ENCODE data around the gene IPO11. TPM values are rescaled to one million over a fixed set of nuclear protein-coding genes. Genes with fewer than 3 reads are reported as not detected.

Gene IPO11
- total and polyA plus RNA-seq, 3 experiments from 2014 or later = 9.9 to 74.7 (median 70.0) TPM

GRCh38 chr5:62533597-62533996, 121.0 kb downstream of the IPO11 start:
- H3K27me3 ChIP-seq (ENCODE audit: insufficient read depth, low read length, poor library complexity, severe bottlenecking) = no peaks in the 10 kb centered on the region
- peaks cover 6% of the 10 kb centered on the region for H3K36me3 ChIP-seq (ENCODE audit: insufficient read depth, low read length)
- no peaks in the 10 kb centered on the region for H3K27me3 Mint-ChIP-seq
- H3K27ac Mint-ChIP-seq = no peak overlapping the region
- no peak overlapping the region for H3K27ac ChIP-seq (ENCODE audit: low read depth, low read length)
- H3K36me3 Mint-ChIP-seq = peaks cover 10 to 45% (median 14%) of the 10 kb centered on the region in 3 donors
- H3K4me3 ChIP-seq (ENCODE audit: low read length) = no peak overlapping the region
- H3K4me1 Mint-ChIP-seq = no peaks in the 10 kb centered on the region
- CTCF ChIA-PET = no interaction called here
- no peak overlapping the region for H3K4me3 Mint-ChIP-seq
- no peaks in the 10 kb centered on the region for H3K9me3 Mint-ChIP-seq
- DNase-seq = no peak
- H3K4me1 ChIP-seq (ENCODE audit: insufficient read depth, low read length) = no peaks in the 10 kb centered on the region
- POLR2A ChIA-PET = no interaction called here
- H3K9me3 ChIP-seq (ENCODE audit: low read length) = no peaks in the 10 kb centered on the region

GRCh38 chr5:62534461-62535236, 122.1 kb downstream of the IPO11 start:
- peaks cover 13 to 53% (median 17%) of the 10 kb centered on the region in 3 donors for H3K36me3 Mint-ChIP-seq
- H3K4me1 Mint-ChIP-seq = no peaks in the 10 kb centered on the region
- H3K27ac Mint-ChIP-seq = no peak overlapping the region
- Histone ChIP-seq H3K27me3 (ENCODE audit: insufficient read depth, low read length, poor library complexity, severe bottlenecking) (no peaks in the 10 kb centered on the region), H3K9me3 (ENCODE audit: low read length) (no peaks in the 10 kb centered on the region), H3K27ac (ENCODE audit: low read depth, low read length) (no peak overlapping the region), H3K4me1 (ENCODE audit: insufficient read depth, low read length) (no peaks in the 10 kb centered on the region), H3K4me3 (ENCODE audit: low read length) (no peak overlapping the region), H3K36me3 (ENCODE audit: insufficient read depth, low read length) (peaks cover 6% of the 10 kb centered on the region)
- CTCF ChIA-PET = no interaction called here
- DNase-seq = no peak
- H3K4me3 Mint-ChIP-seq = no peak overlapping the region
- no peaks in the 10 kb centered on the region for H3K9me3 Mint-ChIP-seq
- POLR2A ChIA-PET = no interaction called here
- H3K27me3 Mint-ChIP-seq = no peaks in the 10 kb centered on the region

- Histone ChIP-seq H3K27ac (ENCODE audit: low read depth, low read length) (no peak overlapping the region), H3K36me3 (ENCODE audit: insufficient read depth, low read length) (peaks cover 6% of the 10 kb centered on the region), H3K9me3 (ENCODE audit: low read length) (no peaks in the 10 kb centered on the region), H3K4me3 (ENCODE audit: low read length) (no peak overlapping the region), H3K27me3 (ENCODE audit: insufficient read depth, low read length, poor library complexity, severe bottlenecking) (no peaks in the 10 kb centered on the region), H3K4me1 (ENCODE audit: insufficient read depth, low read length) (no peaks in the 10 kb centered on the region)
- POLR2A ChIA-PET = no interaction called here
- H3K27ac Mint-ChIP-seq = no peak overlapping the region
- H3K4me1 Mint-ChIP-seq = no peaks in the 10 kb centered on the region
- no peaks in the 10 kb centered on the region for H3K27me3 Mint-ChIP-seq
- DNase-seq = no peak
- H3K36me3 Mint-ChIP-seq = peaks cover 12 to 50% (median 13%) of the 10 kb centered on the region in 3 donors
- no peak overlapping the region for H3K4me3 Mint-ChIP-seq
- H3K9me3 Mint-ChIP-seq = no peaks in the 10 kb centered on the region
- CTCF ChIA-PET = no interaction called here
These were observed 123.7 kb downstream of the IPO11 start for GRCh38 chr5:62536232-62536631.

- H3K4me1 Mint-ChIP-seq = no peaks in the 10 kb centered on the region
- H3K36me3 ChIP-seq (ENCODE audit: insufficient read depth, low read length) = peaks cover 6% of the 10 kb centered on the region
- no peak for DNase-seq
- no peaks in the 10 kb centered on the region for H3K27me3 Mint-ChIP-seq
- no peaks in the 10 kb centered on the region for H3K9me3 Mint-ChIP-seq
- ChIA-PET CTCF (no interaction called here), POLR2A (no interaction called here)
- no peaks in the 10 kb centered on the region for H3K27me3 ChIP-seq (ENCODE audit: insufficient read depth, low read length, poor library complexity, severe bottlenecking)
- no peak overlapping the region for H3K27ac Mint-ChIP-seq
- no peaks in the 10 kb centered on the region for H3K9me3 ChIP-seq (ENCODE audit: low read length)
- no peak overlapping the region for H3K4me3 ChIP-seq (ENCODE audit: low read length)
- H3K36me3 Mint-ChIP-seq = peaks cover 8 to 48% (median 10%) of the 10 kb centered on the region in 3 donors
- H3K4me3 Mint-ChIP-seq = no peak overlapping the region
- H3K4me1 ChIP-seq (ENCODE audit: insufficient read depth, low read length) = no peaks in the 10 kb centered on the region
- H3K27ac ChIP-seq (ENCODE audit: low read depth, low read length) = no peak overlapping the region
These were observed 124.2 kb downstream of the IPO11 start for GRCh38 chr5:62536783-62537182.

GRCh38 chr5:62538017-62538942, 125.7 kb downstream of the IPO11 start:
- Histone ChIP-seq H3K9me3 (ENCODE audit: low read length) (no peaks in the 10 kb centered on the region), H3K36me3 (ENCODE audit: insufficient read depth, low read length) (peaks cover 6% of the 10 kb centered on the region), H3K4me3 (ENCODE audit: low read length) (no peak overlapping the region), H3K27ac (ENCODE audit: low read depth, low read length) (no peak overlapping the region), H3K4me1 (ENCODE audit: insufficient read depth, low read length) (no peaks in the 10 kb centered on the region), H3K27me3 (ENCODE audit: insufficient read depth, low read length, poor library complexity, severe bottlenecking) (no peaks in the 10 kb centered on the region)
- Mint-ChIP-seq H3K9me3 (no peaks in the 10 kb centered on the region), H3K27ac (no peak overlapping the region), H3K36me3 (peaks cover 8 to 45% (median 11%) of the 10 kb centered on the region in 3 donors), H3K4me1 (no peaks in the 10 kb centered on the region), H3K27me3 (no peaks in the 10 kb centered on the region), H3K4me3 (no peak overlapping the region)
- ChIA-PET CTCF (no interaction called here), POLR2A (no interaction called here)
- no peak for DNase-seq

- H3K36me3 ChIP-seq (ENCODE audit: insufficient read depth, low read length) = peaks cover 3% of the 10 kb centered on the region
- H3K4me1 Mint-ChIP-seq = no peaks in the 10 kb centered on the region
- H3K27ac Mint-ChIP-seq = no peak overlapping the region
- no peak for DNase-seq
- no peaks in the 10 kb centered on the region for H3K9me3 ChIP-seq (ENCODE audit: low read length)
- no peaks in the 10 kb centered on the region for H3K4me1 ChIP-seq (ENCODE audit: insufficient read depth, low read length)
- H3K4me3 ChIP-seq (ENCODE audit: low read length) = no peak overlapping the region
- no peak overlapping the region for H3K27ac ChIP-seq (ENCODE audit: low read depth, low read length)
- ChIA-PET CTCF (no interaction called here), POLR2A (no interaction called here)
- H3K9me3 Mint-ChIP-seq = peaks cover 0 to 8% (median 0%) of the 10 kb centered on the region in 5 donors
- H3K4me3 Mint-ChIP-seq = no peak overlapping the region
- H3K27me3 ChIP-seq (ENCODE audit: insufficient read depth, low read length, poor library complexity, severe bottlenecking) = no peaks in the 10 kb centered on the region
- H3K27me3 Mint-ChIP-seq = no peaks in the 10 kb centered on the region
- H3K36me3 Mint-ChIP-seq = peaks cover 23 to 56% (median 25%) of the 10 kb centered on the region in 3 donors
These were observed 130.2 kb downstream of the IPO11 start for GRCh38 chr5:62542720-62543119.

- H3K36me3 Mint-ChIP-seq = peaks cover 19 to 36% (median 24%) of the 10 kb centered on the region in 3 donors
- no peak for DNase-seq
- H3K9me3 ChIP-seq (ENCODE audit: low read length) = no peaks in the 10 kb centered on the region
- peak overlapping the region in 2 of 8 donors; percentile 18 to 44 for H3K27ac Mint-ChIP-seq
- H3K27me3 Mint-ChIP-seq = no peaks in the 10 kb centered on the region
- no peak overlapping the region for H3K4me3 ChIP-seq (ENCODE audit: low read length)
- POLR2A ChIA-PET = interaction anchor here (0.6 kb wide), 1 partner anchor 30 kb away, joined by 8 read pairs; the partner anchor contains the start of gene LRRC70
- no peak overlapping the region for H3K27ac ChIP-seq (ENCODE audit: low read depth, low read length)
- no peaks in the 10 kb centered on the region for H3K4me1 ChIP-seq (ENCODE audit: insufficient read depth, low read length)
- CTCF ChIA-PET = no interaction called here
- no peaks in the 10 kb centered on the region for H3K27me3 ChIP-seq (ENCODE audit: insufficient read depth, low read length, poor library complexity, severe bottlenecking)
- peaks cover 0 to 8% (median 0%) of the 10 kb centered on the region in 5 donors for H3K9me3 Mint-ChIP-seq
- no peaks in the 10 kb centered on the region for H3K4me1 Mint-ChIP-seq
- no peaks in the 10 kb centered on the region for H3K36me3 ChIP-seq (ENCODE audit: insufficient read depth, low read length)
- no peak overlapping the region for H3K4me3 Mint-ChIP-seq
These were observed 135.5 kb downstream of the IPO11 start for GRCh38 chr5:62547945-62548630.

GRCh38 chr5:62550103-62550502, 137.5 kb downstream of the IPO11 start:
- H3K4me3 ChIP-seq (ENCODE audit: low read length) = no peak overlapping the region
- Mint-ChIP-seq H3K4me3 (no peak overlapping the region), H3K9me3 (no peaks in the 10 kb centered on the region), H3K36me3 (peaks cover 11 to 31% (median 15%) of the 10 kb centered on the region in 3 donors), H3K27me3 (no peaks in the 10 kb centered on the region), H3K27ac (peak overlapping the region in 1 of 8 donors; percentile 7), H3K4me1 (no peaks in the 10 kb centered on the region)
- CTCF ChIA-PET = no interaction called here
- POLR2A ChIA-PET = no interaction called here
- no peaks in the 10 kb centered on the region for H3K36me3 ChIP-seq (ENCODE audit: insufficient read depth, low read length)
- H3K27ac ChIP-seq (ENCODE audit: low read depth, low read length) = no peak overlapping the region
- H3K4me1 ChIP-seq (ENCODE audit: insufficient read depth, low read length) = no peaks in the 10 kb centered on the region
- no peaks in the 10 kb centered on the region for H3K9me3 ChIP-seq (ENCODE audit: low read length)
- no peak for DNase-seq
- no peaks in the 10 kb centered on the region for H3K27me3 ChIP-seq (ENCODE audit: insufficient read depth, low read length, poor library complexity, severe bottlenecking)
